ENCODE results near the gene DDOST.

DNA sequence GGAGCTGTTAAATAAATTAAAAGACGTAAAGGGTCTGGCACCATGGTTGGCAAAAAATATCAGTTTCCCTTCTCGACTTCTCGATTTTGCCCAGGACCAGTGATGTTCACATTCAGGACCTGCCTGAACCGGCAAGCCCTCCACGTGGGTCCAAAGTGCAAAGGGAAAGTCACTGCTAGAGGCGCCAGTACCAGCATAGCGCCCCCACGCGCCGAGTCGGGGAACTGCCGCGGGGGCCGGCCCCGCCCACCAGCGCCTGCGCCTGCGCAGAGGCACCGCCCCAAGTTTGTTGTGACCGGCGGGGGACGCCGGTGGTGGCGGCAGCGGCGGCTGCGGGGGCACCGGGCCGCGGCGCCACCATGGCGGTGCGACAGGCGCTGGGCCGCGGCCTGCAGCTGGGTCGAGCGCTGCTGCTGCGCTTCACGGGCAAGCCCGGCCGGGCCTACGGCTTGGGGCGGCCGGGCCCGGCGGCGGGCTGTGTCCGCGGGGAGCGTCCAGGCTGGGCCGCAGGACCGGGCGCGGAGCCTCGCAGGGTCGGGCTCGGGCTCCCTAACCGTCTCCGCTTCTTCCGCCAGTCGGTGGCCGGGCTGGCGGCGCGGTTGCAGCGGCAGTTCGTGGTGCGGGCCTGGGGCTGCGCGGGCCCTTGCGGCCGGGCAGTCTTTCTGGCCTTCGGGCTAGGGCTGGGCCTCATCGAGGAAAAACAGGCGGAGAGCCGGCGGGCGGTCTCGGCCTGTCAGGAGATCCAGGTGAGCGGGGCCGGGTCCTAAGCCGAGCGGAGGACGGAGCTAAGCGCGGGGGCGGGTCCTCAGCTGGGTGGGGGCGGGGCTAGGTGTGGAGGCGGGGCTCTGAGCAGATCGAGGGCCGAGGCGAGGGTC, 27.7 kb downstream of the DDOST start, which contains the start of gene PINK1:
- TF ChIP-seq, protein P1, sequence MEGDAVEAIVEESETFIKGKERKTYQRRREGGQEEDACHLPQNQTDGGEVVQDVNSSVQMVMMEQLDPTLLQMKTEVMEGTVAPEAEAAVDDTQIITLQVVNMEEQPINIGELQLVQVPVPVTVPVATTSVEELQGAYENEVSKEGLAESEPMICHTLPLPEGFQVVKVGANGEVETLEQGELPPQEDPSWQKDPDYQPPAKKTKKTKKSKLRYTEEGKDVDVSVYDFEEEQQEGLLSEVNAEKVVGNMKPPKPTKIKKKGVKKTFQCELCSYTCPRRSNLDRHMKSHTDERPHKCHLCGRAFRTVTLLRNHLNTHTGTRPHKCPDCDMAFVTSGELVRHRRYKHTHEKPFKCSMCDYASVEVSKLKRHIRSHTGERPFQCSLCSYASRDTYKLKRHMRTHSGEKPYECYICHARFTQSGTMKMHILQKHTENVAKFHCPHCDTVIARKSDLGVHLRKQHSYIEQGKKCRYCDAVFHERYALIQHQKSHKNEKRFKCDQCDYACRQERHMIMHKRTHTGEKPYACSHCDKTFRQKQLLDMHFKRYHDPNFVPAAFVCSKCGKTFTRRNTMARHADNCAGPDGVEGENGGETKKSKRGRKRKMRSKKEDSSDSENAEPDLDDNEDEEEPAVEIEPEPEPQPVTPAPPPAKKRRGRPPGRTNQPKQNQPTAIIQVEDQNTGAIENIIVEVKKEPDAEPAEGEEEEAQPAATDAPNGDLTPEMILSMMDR (IDR thresholded peaks at IDR 0.05) = peak; percentile 99 to 100 (median 100)
- peak; percentile 45 to 86 for TF ChIP-seq POLR2AphosphoS5 (IDR thresholded peaks at IDR 0.05)
- peak in 3 of 4 donors; percentile 69 to 95 (median 85) for TF ChIP-seq POLR2A (IDR thresholded peaks at IDR 0.05)
